ENCODE measurements around the gene STOML1. TPM values are rescaled to one million over a fixed set of nuclear protein-coding genes. Genes with fewer than 3 reads are reported as not detected.

The STOML1 gene
- total and polyA plus RNA-seq, 7 experiments from 2014 or later: 7.5 to 21.3 (median 14.0) TPM

GRCh38 chr15:73937296-73937695 is 54.8 kb downstream of the STOML1 start:
- Mint-ChIP-seq H3K4me3 (no peak overlapping the region), H3K36me3 (no peaks in the 10 kb centered on the region), H3K9me3 (peaks cover 0 to 2% (median 0%) of the 10 kb centered on the region in 11 donors), H3K27me3 (no peaks in the 10 kb centered on the region), H3K27ac (no peak overlapping the region), H3K4me1 (peaks cover 5 to 15% (median 11%) of the 10 kb centered on the region in 7 donors)
- ATAC-seq (no peak), DNase-seq (no peak)
- intact Hi-C loops (cut with micrococcal nuclease): no loop called here
- no peaks in the 10 kb centered on the region for H3K36me3 ChIP-seq (ENCODE audit: control insufficient read depth in 2 of 3, insufficient read depth in 3 of 3, low read length in 3 of 3)
- H3K4me3 ChIP-seq (ENCODE audit: low read length): no peak overlapping the region
- no peak overlapping the region for H3K27ac ChIP-seq (ENCODE audit: low read depth, low read length)
- H3K9me3 ChIP-seq (ENCODE audit: control insufficient read depth in 2 of 3, low read length in 3 of 3): no peaks in the 10 kb centered on the region
- H3K4me1 ChIP-seq (ENCODE audit: control insufficient read depth in 2 of 2, insufficient read depth in 2 of 2, low read length in 2 of 2): peaks cover 10% of the 10 kb centered on the region in 2 donors
- H3K27me3 ChIP-seq (ENCODE audit: control insufficient read depth in 2 of 2, insufficient read depth in 2 of 2, low read length in 2 of 2): no peaks in the 10 kb centered on the region
- POLR2A ChIA-PET: no interaction called here
- CTCF ChIA-PET: interaction anchor here (1.7 kb wide), 1 partner anchor 9 kb away, joined by 11 read pairs; no protein-coding TSS in a partner anchor

- ChIA-PET CTCF (interaction anchor here (0.7 to 1.7 kb wide), 3 partner anchors 9 to 30 kb away, joined by 3 to 11 read pairs (median 4); no protein-coding TSS in a partner anchor), POLR2A (interaction anchor here (1.1 kb wide), 1 partner anchor 9 kb away, joined by 4 read pairs; no protein-coding TSS in a partner anchor)
- DNase-seq: no peak
- H3K36me3 ChIP-seq (ENCODE audit: control insufficient read depth in 2 of 3, insufficient read depth in 3 of 3, low read length in 3 of 3): no peaks in the 10 kb centered on the region
- Mint-ChIP-seq H3K27ac (no peak overlapping the region), H3K27me3 (no peaks in the 10 kb centered on the region), H3K4me3 (no peak overlapping the region), H3K9me3 (peaks cover 0 to 2% (median 0%) of the 10 kb centered on the region in 11 donors), H3K4me1 (peaks cover 3 to 10% (median 6%) of the 10 kb centered on the region in 7 donors), H3K36me3 (no peaks in the 10 kb centered on the region)
- no peaks in the 10 kb centered on the region for H3K27me3 ChIP-seq (ENCODE audit: control insufficient read depth in 2 of 2, insufficient read depth in 2 of 2, low read length in 2 of 2)
- peaks cover 4 to 5% of the 10 kb centered on the region in 2 donors for H3K4me1 ChIP-seq (ENCODE audit: control insufficient read depth in 2 of 2, insufficient read depth in 2 of 2, low read length in 2 of 2)
- intact Hi-C loops (cut with micrococcal nuclease): no loop called here
- no peak overlapping the region for H3K4me3 ChIP-seq (ENCODE audit: low read length)
- ATAC-seq: no peak
- no peaks in the 10 kb centered on the region for H3K9me3 ChIP-seq (ENCODE audit: control insufficient read depth in 2 of 3, low read length in 3 of 3)
- no peak overlapping the region for H3K27ac ChIP-seq (ENCODE audit: low read depth, low read length)
These were observed 55.4 kb downstream of the STOML1 start for GRCh38 chr15:73936588-73937290.

- DNase-seq (no peak), ATAC-seq (no peak)
- H3K27me3 ChIP-seq (ENCODE audit: control insufficient read depth in 2 of 2, insufficient read depth in 2 of 2, low read length in 2 of 2): no peaks in the 10 kb centered on the region
- Mint-ChIP-seq H3K36me3 (no peaks in the 10 kb centered on the region), H3K9me3 (peaks cover 0 to 2% (median 0%) of the 10 kb centered on the region in 11 donors), H3K27ac (no peak overlapping the region), H3K4me3 (no peak overlapping the region), H3K27me3 (no peaks in the 10 kb centered on the region), H3K4me1 (peaks cover 0 to 8% (median under 1%) of the 10 kb centered on the region in 7 donors)
- POLR2A ChIA-PET: interaction anchor here (1.1 to 1.9 kb wide), 2 partner anchors 9 to 30 kb away, joined by 4 to 7 read pairs; no protein-coding TSS in a partner anchor
- CTCF ChIA-PET: interaction anchor here (0.7 to 1.7 kb wide), 3 partner anchors 8 to 30 kb away, joined by 3 to 11 read pairs (median 4); no protein-coding TSS in a partner anchor
- H3K4me1 ChIP-seq (ENCODE audit: control insufficient read depth in 2 of 2, insufficient read depth in 2 of 2, low read length in 2 of 2): no peaks in the 10 kb centered on the region
- H3K9me3 ChIP-seq (ENCODE audit: control insufficient read depth in 2 of 3, low read length in 3 of 3): no peaks in the 10 kb centered on the region
- intact Hi-C loops (cut with micrococcal nuclease): no loop called here
- no peak overlapping the region for H3K4me3 ChIP-seq (ENCODE audit: low read length)
- no peak overlapping the region for H3K27ac ChIP-seq (ENCODE audit: low read depth, low read length)
- no peaks in the 10 kb centered on the region for H3K36me3 ChIP-seq (ENCODE audit: control insufficient read depth in 2 of 3, insufficient read depth in 3 of 3, low read length in 3 of 3)
These were observed 55.9 kb downstream of the STOML1 start for GRCh38 chr15:73936181-73936580.

- ChIA-PET CTCF (interaction anchor here (1.2 to 1.7 kb wide), 3 partner anchors 8 to 16 kb away, joined by 4 to 11 read pairs (median 5); no protein-coding TSS in a partner anchor), POLR2A (interaction anchor here (1.1 to 1.9 kb wide), 2 partner anchors 8 to 30 kb away, joined by 4 to 7 read pairs; no protein-coding TSS in a partner anchor)
- no peaks in the 10 kb centered on the region for H3K36me3 ChIP-seq (ENCODE audit: control insufficient read depth in 2 of 3, insufficient read depth in 3 of 3, low read length in 3 of 3)
- no peaks in the 10 kb centered on the region for H3K27me3 Mint-ChIP-seq
- DNase-seq: no peak
- H3K36me3 Mint-ChIP-seq: no peaks in the 10 kb centered on the region
- H3K4me1 ChIP-seq (ENCODE audit: control insufficient read depth in 2 of 2, insufficient read depth in 2 of 2, low read length in 2 of 2): no peaks in the 10 kb centered on the region
- H3K27ac ChIP-seq (ENCODE audit: low read depth, low read length): no peak overlapping the region
- no peak overlapping the region for H3K4me3 Mint-ChIP-seq
- H3K4me3 ChIP-seq (ENCODE audit: low read length): no peak overlapping the region
- H3K9me3 ChIP-seq (ENCODE audit: control insufficient read depth in 2 of 3, low read length in 3 of 3): no peaks in the 10 kb centered on the region
- H3K4me1 Mint-ChIP-seq: peaks cover 0 to 10% (median 0%) of the 10 kb centered on the region in 7 donors
- H3K9me3 Mint-ChIP-seq: peaks cover 0 to 2% (median 0%) of the 10 kb centered on the region in 11 donors
- no peak for ATAC-seq
- H3K27me3 ChIP-seq (ENCODE audit: control insufficient read depth in 2 of 2, insufficient read depth in 2 of 2, low read length in 2 of 2): no peaks in the 10 kb centered on the region
- intact Hi-C loops (cut with micrococcal nuclease): no loop called here
- H3K27ac Mint-ChIP-seq: no peak overlapping the region
These were observed 56.5 kb downstream of the STOML1 start for GRCh38 chr15:73935547-73935946.

GRCh38 chr15:73934281-73934680 is 57.8 kb downstream of the STOML1 start:
- CTCF ChIA-PET: interaction anchor here (1.2 to 1.6 kb wide), 2 partner anchors 14 to 17 kb away, joined by 4 to 5 read pairs; no protein-coding TSS in a partner anchor
- DNase-seq: no peak
- no peaks in the 10 kb centered on the region for H3K36me3 ChIP-seq (ENCODE audit: control insufficient read depth in 2 of 3, insufficient read depth in 3 of 3, low read length in 3 of 3)
- ATAC-seq: no peak
- intact Hi-C loops (cut with micrococcal nuclease): no loop called here
- H3K27ac ChIP-seq (ENCODE audit: low read depth, low read length): no peak overlapping the region
- Mint-ChIP-seq H3K27me3 (no peaks in the 10 kb centered on the region), H3K4me3 (no peak overlapping the region), H3K4me1 (peaks cover 0 to 17% (median under 1%) of the 10 kb centered on the region in 7 donors), H3K36me3 (no peaks in the 10 kb centered on the region), H3K27ac (no peak overlapping the region), H3K9me3 (peaks cover 0 to 2% (median 0%) of the 10 kb centered on the region in 11 donors)
- no peaks in the 10 kb centered on the region for H3K9me3 ChIP-seq (ENCODE audit: control insufficient read depth in 2 of 3, low read length in 3 of 3)
- POLR2A ChIA-PET: interaction anchor here (1.9 kb wide), 1 partner anchor 32 kb away, joined by 7 read pairs; no protein-coding TSS in a partner anchor
- no peaks in the 10 kb centered on the region for H3K27me3 ChIP-seq (ENCODE audit: control insufficient read depth in 2 of 2, insufficient read depth in 2 of 2, low read length in 2 of 2)
- no peaks in the 10 kb centered on the region for H3K4me1 ChIP-seq (ENCODE audit: control insufficient read depth in 2 of 2, insufficient read depth in 2 of 2, low read length in 2 of 2)
- no peak overlapping the region for H3K4me3 ChIP-seq (ENCODE audit: low read length)

GRCh38 chr15:73932381-73933191 is 59.5 kb downstream of the STOML1 start:
- intact Hi-C loops (cut with micrococcal nuclease): no loop called here
- Histone ChIP-seq H3K9me3 (ENCODE audit: control insufficient read depth in 2 of 3, low read length in 3 of 3) (no peaks in the 10 kb centered on the region), H3K36me3 (ENCODE audit: control insufficient read depth in 2 of 3, insufficient read depth in 3 of 3, low read length in 3 of 3) (no peaks in the 10 kb centered on the region), H3K27me3 (ENCODE audit: control insufficient read depth in 2 of 2, insufficient read depth in 2 of 2, low read length in 2 of 2) (no peaks in the 10 kb centered on the region), H3K27ac (ENCODE audit: low read depth, low read length) (no peak overlapping the region), H3K4me3 (ENCODE audit: low read length) (no peak overlapping the region), H3K4me1 (ENCODE audit: control insufficient read depth in 2 of 2, insufficient read depth in 2 of 2, low read length in 2 of 2) (peaks cover 4 to 6% of the 10 kb centered on the region in 2 donors)
- ChIA-PET POLR2A (no interaction called here), CTCF (interaction anchor here (1.1 kb wide), 1 partner anchor 35 kb away, joined by 3 read pairs; no protein-coding TSS in a partner anchor)
- no peak overlapping the region for H3K27ac Mint-ChIP-seq
- H3K4me1 Mint-ChIP-seq: peaks cover 6 to 30% (median 11%) of the 10 kb centered on the region in 7 donors
- H3K4me3 Mint-ChIP-seq: no peak overlapping the region
- peaks cover 0 to 2% (median 0%) of the 10 kb centered on the region in 11 donors for H3K9me3 Mint-ChIP-seq
- H3K27me3 Mint-ChIP-seq: no peaks in the 10 kb centered on the region
- no peak for DNase-seq
- no peaks in the 10 kb centered on the region for H3K36me3 Mint-ChIP-seq
- ATAC-seq: no peak
